SK-N-SH treated with all-trans-retinoic acid at 6 μM for 48 hours (cell line): ENCODE results near the gene UBASH3B.

Experiments
- ATAC-seq: fragments of 200-7000 bp; cut with Tn5 transposase; 3 replicates; pipeline ENCODE4 v1.9.1; 2020; ENCODE audit warnings: mild to moderate bottlenecking, moderate library complexity
- ARNTL ChIP-seq: fragments of 450-650 bp; formaldehyde crosslinking; IDR thresholded peaks from 2 replicates; pipeline ENCODE4 v1.5.0; 2020; ENCODE audit warnings: low read depth, mild to moderate bottlenecking, moderate library complexity, borderline replicate concordance
- BACH2 ChIP-seq: fragments of 250-450 bp; sonication (Bioruptor Pico); IDR thresholded peaks from 2 replicates; pipeline ENCODE4 v1.9.0; 2021; ENCODE audit warnings: mild to moderate bottlenecking, borderline replicate concordance
- CSDC2 ChIP-seq: fragments of 250-450 bp; sonication (Bioruptor Pico); IDR thresholded peaks from 2 replicates; pipeline ENCODE4 v1.5.0; 2020; ENCODE audit warnings: mild to moderate bottlenecking, moderate library complexity
- ESRRG ChIP-seq: fragments of 250-450 bp; sonication (Bioruptor Pico); IDR thresholded peaks from 2 replicates; pipeline ENCODE4 v1.6.1; 2021; ENCODE audit warnings: mild to moderate bottlenecking
- GLIS3 ChIP-seq: fragments of 250-450 bp; sonication (Bioruptor Pico); IDR thresholded peaks from 2 replicates; pipeline ENCODE4 v1.5.0; 2020; ENCODE audit warnings: mild to moderate bottlenecking, moderate library complexity
- ISL1 ChIP-seq: fragments of 250-450 bp; sonication (Bioruptor Pico); IDR thresholded peaks from 2 replicates; pipeline ENCODE4 v2.1.2; 2022; ENCODE audit warnings: mild to moderate bottlenecking, moderate library complexity
- OSR1 ChIP-seq: fragments of 250-450 bp; sonication (Bioruptor Pico); IDR thresholded peaks from 2 replicates; pipeline ENCODE4 v1.8.0; 2022; ENCODE audit warnings: moderate library complexity, mild to moderate bottlenecking, inconsistent platforms
- PPARA ChIP-seq: fragments of 250-450 bp; sonication (Bioruptor Pico); IDR thresholded peaks from 2 replicates; pipeline ENCODE4 v1.5.0; 2020; ENCODE audit warnings: mild to moderate bottlenecking, borderline replicate concordance
- RARB ChIP-seq: fragments of 250-450 bp; sonication (Bioruptor Pico); IDR thresholded peaks from 2 replicates; pipeline ENCODE4 v1.8.0; 2021; ENCODE audit warnings: mild to moderate bottlenecking, moderate library complexity
- SNAI2 ChIP-seq: fragments of 250-450 bp; sonication (Bioruptor Pico); IDR thresholded peaks from 2 replicates; pipeline ENCODE4 v1.5.0; 2020; ENCODE audit warnings: mild to moderate bottlenecking, moderate library complexity
- TCF4 ChIP-seq: fragments of 250-450 bp; sonication (Bioruptor Pico); IDR thresholded peaks from 2 replicates; pipeline ENCODE4 v1.8.0; 2021; ENCODE audit warnings: mild to moderate bottlenecking, moderate library complexity, borderline replicate concordance
- TOX ChIP-seq: fragments of 250-450 bp; sonication (Bioruptor Pico); IDR thresholded peaks from 2 replicates; pipeline ENCODE4 v1.8.0; 2021; ENCODE audit warnings: mild to moderate bottlenecking, moderate library complexity, borderline replicate concordance
- ZC3H10 ChIP-seq: fragments of 250-450 bp; sonication (Bioruptor Pico); IDR thresholded peaks from 2 replicates; pipeline ENCODE4 v1.5.1; 2021; ENCODE audit warnings: mild to moderate bottlenecking, moderate library complexity
- ZFP3 ChIP-seq: fragments of 250-450 bp; sonication (Bioruptor Pico); IDR thresholded peaks from 2 replicates; pipeline ENCODE4 v1.5.0; 2020; ENCODE audit warnings: mild to moderate bottlenecking, moderate library complexity
- ZFP30 ChIP-seq: fragments of 450-650 bp; formaldehyde crosslinking; IDR thresholded peaks from 2 replicates; pipeline ENCODE4 v1.5.0; 2022; ENCODE audit warnings: mild to moderate bottlenecking, moderate library complexity
- ZNF565 ChIP-seq: fragments of 450-650 bp; formaldehyde crosslinking; conservative IDR thresholded peaks from 2 replicates; pipeline ENCODE4 v1.5.0; 2020; ENCODE audit warnings: low read depth, mild to moderate bottlenecking, moderate library complexity
- ZNF8 ChIP-seq: fragments of 450-650 bp; formaldehyde crosslinking; IDR thresholded peaks from 2 replicates; pipeline ENCODE4 v1.5.0; 2020; ENCODE audit warnings: mild to moderate bottlenecking, moderate library complexity
- TF ChIP-seq, protein P1 (sequence below): fragments of 250-450 bp; sonication (Bioruptor Pico); IDR thresholded peaks from 2 replicates; pipeline ENCODE4 v1.5.1; 2021; ENCODE audit warnings: mild to moderate bottlenecking, moderate library complexity
- TF ChIP-seq, protein P2 (sequence below): fragments of 250-450 bp; sonication (Bioruptor Pico); IDR thresholded peaks from 2 replicates; pipeline ENCODE4 v1.5.1; 2020; ENCODE audit warnings: low read depth, mild to moderate bottlenecking, moderate library complexity
- TF ChIP-seq, protein P3 (sequence below): fragments of 250-450 bp; sonication (Bioruptor Pico); IDR thresholded peaks from 2 replicates; pipeline ENCODE4 v1.8.0; 2020; ENCODE audit warnings: mild to moderate bottlenecking, moderate library complexity, borderline replicate concordance
- TF ChIP-seq, protein P4 (sequence below): fragments of 250-450 bp; sonication (Bioruptor Pico); IDR thresholded peaks from 2 replicates; pipeline ENCODE4 v1.8.0; 2021; ENCODE audit warnings: low read depth, mild to moderate bottlenecking, moderate library complexity, borderline replicate concordance
- TF ChIP-seq, protein P5 (sequence below): fragments of 250-450 bp; sonication (Bioruptor Pico); IDR thresholded peaks from 2 replicates; pipeline ENCODE4 v1.5.0; 2020; ENCODE audit warnings: mild to moderate bottlenecking, moderate library complexity

The UBASH3B gene

DNA sequence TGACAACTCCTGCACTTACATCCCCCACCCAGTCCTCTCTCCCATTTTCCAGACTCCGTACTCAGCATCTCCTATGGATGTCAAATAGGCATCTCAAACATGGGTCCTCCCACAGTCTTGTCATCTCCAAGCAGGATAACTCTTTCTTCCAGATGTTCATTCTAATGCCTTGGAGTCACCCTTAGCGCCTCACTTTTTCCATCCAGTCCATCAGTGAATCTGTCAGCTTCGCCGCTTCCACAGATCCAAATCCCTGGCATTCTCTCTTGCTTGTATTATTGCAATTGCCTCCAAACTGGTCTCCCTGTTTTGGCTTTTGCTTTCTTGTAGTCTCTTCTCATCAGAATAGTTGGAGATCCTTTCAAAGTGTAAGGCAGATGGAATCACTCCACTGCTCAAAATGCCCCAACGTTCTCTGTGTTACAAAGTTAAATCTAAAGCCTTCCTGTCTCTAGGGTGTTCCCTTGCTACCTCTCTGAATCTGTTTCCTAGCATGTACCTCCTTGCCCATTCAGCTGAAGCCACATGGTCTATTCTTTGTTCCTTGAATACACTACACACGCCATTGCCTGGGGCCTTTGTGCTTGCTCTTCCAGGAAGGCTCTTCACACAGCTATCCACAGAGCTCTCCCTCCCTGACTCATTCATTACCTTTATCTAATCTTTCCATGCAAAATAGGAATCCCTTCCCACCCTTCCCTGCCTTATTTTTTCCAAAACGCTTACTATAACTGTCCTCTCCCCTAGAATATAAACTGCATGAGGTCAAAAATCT is 64.8 kb downstream of the UBASH3B start:
- TF ChIP-seq ESRRG (CRISPR knock-in tag): no peak
- no peak for TF ChIP-seq ZFP3 (CRISPR knock-in tag)
- TF ChIP-seq ZNF565: no peak
- TF ChIP-seq, protein P1, sequence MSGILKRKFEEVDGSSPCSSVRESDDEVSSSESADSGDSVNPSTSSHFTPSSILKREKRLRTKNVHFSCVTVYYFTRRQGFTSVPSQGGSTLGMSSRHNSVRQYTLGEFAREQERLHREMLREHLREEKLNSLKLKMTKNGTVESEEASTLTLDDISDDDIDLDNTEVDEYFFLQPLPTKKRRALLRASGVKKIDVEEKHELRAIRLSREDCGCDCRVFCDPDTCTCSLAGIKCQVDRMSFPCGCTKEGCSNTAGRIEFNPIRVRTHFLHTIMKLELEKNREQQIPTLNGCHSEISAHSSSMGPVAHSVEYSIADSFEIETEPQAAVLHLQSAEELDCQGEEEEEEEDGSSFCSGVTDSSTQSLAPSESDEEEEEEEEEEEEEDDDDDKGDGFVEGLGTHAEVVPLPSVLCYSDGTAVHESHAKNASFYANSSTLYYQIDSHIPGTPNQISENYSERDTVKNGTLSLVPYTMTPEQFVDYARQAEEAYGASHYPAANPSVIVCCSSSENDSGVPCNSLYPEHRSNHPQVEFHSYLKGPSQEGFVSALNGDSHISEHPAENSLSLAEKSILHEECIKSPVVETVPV: no peak
- no peak for TF ChIP-seq GLIS3 (CRISPR knock-in tag)
- TF ChIP-seq ZC3H10 (CRISPR knock-in tag): no peak
- no peak for ATAC-seq

DNA sequence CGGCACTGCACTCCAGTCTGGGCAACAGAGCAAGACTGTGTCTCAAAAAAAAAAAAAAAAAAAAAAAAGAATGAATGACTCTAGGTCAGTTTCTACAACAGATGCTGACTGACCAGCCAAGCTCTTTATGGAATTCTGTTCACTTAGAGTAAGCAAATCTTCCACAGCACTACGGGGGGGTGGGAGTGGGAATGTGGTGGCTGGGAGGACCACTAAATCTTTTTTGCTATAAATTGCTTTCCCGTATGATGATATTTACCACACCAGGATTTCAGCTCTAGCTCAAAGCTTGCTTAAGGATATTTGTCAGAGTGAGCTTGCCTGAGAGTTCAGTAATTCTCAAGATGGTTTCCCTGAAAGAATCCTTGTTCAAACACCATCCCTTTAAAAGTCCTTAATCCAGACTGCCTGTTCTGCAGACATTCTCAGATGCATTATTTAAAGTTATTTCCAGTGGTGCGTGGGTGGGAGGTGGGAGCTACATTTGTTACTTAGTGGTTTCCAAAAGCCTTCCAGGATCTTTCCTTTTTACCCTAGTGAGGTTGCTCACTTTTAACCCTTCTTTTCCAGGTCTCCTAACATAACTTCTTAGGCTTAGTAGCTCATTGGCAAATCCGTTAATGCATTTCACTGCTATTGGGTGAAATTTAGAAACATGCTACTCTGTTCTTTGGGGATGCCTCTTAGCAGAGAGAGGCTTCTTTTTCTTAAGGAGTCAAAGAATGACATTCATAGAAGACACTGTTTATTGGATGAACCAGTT is 65.9 kb downstream of the UBASH3B start:
- peak; percentile 37 for ATAC-seq
- TF ChIP-seq ISL1 (CRISPR knock-in tag) (0 out of 2 replicates have a peak, but pooled peaks have one; percentile 4), ZC3H10 (CRISPR knock-in tag) (no peak)
- TF ChIP-seq, protein P2, sequence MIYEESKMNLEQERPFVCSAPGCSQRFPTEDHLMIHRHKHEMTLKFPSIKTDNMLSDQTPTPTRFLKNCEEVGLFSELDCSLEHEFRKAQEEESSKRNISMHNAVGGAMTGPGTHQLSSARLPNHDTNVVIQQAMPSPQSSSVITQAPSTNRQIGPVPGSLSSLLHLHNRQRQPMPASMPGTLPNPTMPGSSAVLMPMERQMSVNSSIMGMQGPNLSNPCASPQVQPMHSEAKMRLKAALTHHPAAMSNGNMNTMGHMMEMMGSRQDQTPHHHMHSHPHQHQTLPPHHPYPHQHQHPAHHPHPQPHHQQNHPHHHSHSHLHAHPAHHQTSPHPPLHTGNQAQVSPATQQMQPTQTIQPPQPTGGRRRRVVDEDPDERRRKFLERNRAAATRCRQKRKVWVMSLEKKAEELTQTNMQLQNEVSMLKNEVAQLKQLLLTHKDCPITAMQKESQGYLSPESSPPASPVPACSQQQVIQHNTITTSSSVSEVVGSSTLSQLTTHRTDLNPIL (CRISPR knock-in tag): no peak

DNA sequence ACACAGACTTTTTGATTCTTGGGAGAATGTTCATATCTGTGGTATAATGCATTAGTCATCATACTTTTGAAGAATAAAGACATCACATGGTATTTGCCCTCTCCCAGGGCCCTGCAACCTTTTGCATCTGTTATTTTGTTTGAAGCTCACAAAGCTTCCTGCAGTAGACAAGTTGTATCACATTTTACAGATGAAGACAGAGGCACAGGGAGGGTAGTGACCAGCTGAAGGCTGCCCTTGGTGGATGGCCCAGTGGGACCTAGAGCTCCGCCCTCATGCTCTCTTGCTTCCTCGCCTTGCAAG is 66.4 kb downstream of the UBASH3B start:
- TF ChIP-seq SNAI2: no peak
- TF ChIP-seq, protein P3, sequence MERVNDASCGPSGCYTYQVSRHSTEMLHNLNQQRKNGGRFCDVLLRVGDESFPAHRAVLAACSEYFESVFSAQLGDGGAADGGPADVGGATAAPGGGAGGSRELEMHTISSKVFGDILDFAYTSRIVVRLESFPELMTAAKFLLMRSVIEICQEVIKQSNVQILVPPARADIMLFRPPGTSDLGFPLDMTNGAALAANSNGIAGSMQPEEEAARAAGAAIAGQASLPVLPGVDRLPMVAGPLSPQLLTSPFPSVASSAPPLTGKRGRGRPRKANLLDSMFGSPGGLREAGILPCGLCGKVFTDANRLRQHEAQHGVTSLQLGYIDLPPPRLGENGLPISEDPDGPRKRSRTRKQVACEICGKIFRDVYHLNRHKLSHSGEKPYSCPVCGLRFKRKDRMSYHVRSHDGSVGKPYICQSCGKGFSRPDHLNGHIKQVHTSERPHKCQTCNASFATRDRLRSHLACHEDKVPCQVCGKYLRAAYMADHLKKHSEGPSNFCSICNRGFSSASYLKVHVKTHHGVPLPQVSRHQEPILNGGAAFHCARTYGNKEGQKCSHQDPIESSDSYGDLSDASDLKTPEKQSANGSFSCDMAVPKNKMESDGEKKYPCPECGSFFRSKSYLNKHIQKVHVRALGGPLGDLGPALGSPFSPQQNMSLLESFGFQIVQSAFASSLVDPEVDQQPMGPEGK (CRISPR knock-in tag): no peak
- TF ChIP-seq GLIS3 (CRISPR knock-in tag): no peak
- TF ChIP-seq ZFP3 (CRISPR knock-in tag): no peak
- no peak for TF ChIP-seq TOX (CRISPR knock-in tag)
- TF ChIP-seq BACH2: no peak
- TF ChIP-seq ESRRG (CRISPR knock-in tag): no peak
- TF ChIP-seq RARB: no peak
- TF ChIP-seq OSR1 (CRISPR knock-in tag): no peak
- no peak for TF ChIP-seq ISL1 (CRISPR knock-in tag)
- TF ChIP-seq ARNTL (CRISPR knock-in tag): no peak
- no peak for TF ChIP-seq ZC3H10 (CRISPR knock-in tag)
- no peak for TF ChIP-seq CSDC2 (CRISPR knock-in tag)
- no peak for TF ChIP-seq TCF4 (CRISPR knock-in tag)
- TF ChIP-seq, protein P4, sequence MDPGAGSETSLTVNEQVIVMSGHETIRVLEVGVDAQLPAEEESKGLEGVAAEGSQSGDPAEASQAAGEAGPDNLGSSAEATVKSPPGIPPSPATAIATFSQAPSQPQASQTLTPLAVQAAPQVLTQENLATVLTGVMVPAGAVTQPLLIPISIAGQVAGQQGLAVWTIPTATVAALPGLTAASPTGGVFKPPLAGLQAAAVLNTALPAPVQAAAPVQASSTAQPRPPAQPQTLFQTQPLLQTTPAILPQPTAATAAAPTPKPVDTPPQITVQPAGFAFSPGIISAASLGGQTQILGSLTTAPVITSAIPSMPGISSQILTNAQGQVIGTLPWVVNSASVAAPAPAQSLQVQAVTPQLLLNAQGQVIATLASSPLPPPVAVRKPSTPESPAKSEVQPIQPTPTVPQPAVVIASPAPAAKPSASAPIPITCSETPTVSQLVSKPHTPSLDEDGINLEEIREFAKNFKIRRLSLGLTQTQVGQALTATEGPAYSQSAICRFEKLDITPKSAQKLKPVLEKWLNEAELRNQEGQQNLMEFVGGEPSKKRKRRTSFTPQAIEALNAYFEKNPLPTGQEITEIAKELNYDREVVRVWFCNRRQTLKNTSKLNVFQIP (CRISPR knock-in tag): no peak
- TF ChIP-seq, protein P1: no peak
- TF ChIP-seq ZFP30 (CRISPR knock-in tag): no peak
- no peak for TF ChIP-seq PPARA (CRISPR knock-in tag)
- TF ChIP-seq ZNF8: no peak
- TF ChIP-seq, protein P5, sequence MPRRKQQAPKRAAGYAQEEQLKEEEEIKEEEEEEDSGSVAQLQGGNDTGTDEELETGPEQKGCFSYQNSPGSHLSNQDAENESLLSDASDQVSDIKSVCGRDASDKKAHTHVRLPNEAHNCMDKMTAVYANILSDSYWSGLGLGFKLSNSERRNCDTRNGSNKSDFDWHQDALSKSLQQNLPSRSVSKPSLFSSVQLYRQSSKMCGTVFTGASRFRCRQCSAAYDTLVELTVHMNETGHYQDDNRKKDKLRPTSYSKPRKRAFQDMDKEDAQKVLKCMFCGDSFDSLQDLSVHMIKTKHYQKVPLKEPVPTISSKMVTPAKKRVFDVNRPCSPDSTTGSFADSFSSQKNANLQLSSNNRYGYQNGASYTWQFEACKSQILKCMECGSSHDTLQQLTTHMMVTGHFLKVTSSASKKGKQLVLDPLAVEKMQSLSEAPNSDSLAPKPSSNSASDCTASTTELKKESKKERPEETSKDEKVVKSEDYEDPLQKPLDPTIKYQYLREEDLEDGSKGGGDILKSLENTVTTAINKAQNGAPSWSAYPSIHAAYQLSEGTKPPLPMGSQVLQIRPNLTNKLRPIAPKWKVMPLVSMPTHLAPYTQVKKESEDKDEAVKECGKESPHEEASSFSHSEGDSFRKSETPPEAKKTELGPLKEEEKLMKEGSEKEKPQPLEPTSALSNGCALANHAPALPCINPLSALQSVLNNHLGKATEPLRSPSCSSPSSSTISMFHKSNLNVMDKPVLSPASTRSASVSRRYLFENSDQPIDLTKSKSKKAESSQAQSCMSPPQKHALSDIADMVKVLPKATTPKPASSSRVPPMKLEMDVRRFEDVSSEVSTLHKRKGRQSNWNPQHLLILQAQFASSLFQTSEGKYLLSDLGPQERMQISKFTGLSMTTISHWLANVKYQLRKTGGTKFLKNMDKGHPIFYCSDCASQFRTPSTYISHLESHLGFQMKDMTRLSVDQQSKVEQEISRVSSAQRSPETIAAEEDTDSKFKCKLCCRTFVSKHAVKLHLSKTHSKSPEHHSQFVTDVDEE (CRISPR knock-in tag): no peak
- ATAC-seq: peak; percentile 88
